Measurements from ENCODE around the gene ZXDC. TPM values are rescaled to one million over a fixed set of nuclear protein-coding genes. Genes with fewer than 3 reads are reported as not detected.

Gene ZXDC
- total RNA-seq, 3 donors from 2014 or later, result 37.6 to 42.4 (median 39.0) TPM

GRCh38 chr3:126413693-126414080 lies 62.0 kb downstream of the ZXDC start:
- Histone ChIP-seq H3K27me3 (peaks cover 0 to 43% of the 10 kb centered on the region in 2 donors), H3K36me3 (no peaks in the 10 kb centered on the region), H3K9me3 (no peaks in the 10 kb centered on the region), H3K27ac (no peak overlapping the region), H3K4me3 (no peak overlapping the region), H3K4me1 (no peaks in the 10 kb centered on the region)
- intact Hi-C loops (cut with DNase I; ENCODE audit: low total_unique reads), result no loop called here
- no peak for TF ChIP-seq POLR2A (IDR thresholded peaks at IDR 0.05)
- TF ChIP-seq POLR2AphosphoS5 (IDR thresholded peaks at IDR 0.05), result no peak
- no peak for TF ChIP-seq CTCF (IDR thresholded peaks at IDR 0.05)
- DNase-seq (ENCODE audit: low spot score in 2 of 2), result no peak

GRCh38 chr3:126412841-126413692 lies 62.6 kb downstream of the ZXDC start:
- DNase-seq (ENCODE audit: low spot score in 2 of 2), result no peak
- Histone ChIP-seq H3K36me3 (no peaks in the 10 kb centered on the region), H3K27me3 (peaks cover 0 to 37% of the 10 kb centered on the region in 2 donors), H3K4me1 (no peaks in the 10 kb centered on the region), H3K4me3 (no peak overlapping the region), H3K9me3 (no peaks in the 10 kb centered on the region), H3K27ac (no peak overlapping the region)
- no peak for TF ChIP-seq POLR2A (IDR thresholded peaks at IDR 0.05)
- TF ChIP-seq POLR2AphosphoS5 (IDR thresholded peaks at IDR 0.05), result no peak
- TF ChIP-seq CTCF (IDR thresholded peaks at IDR 0.05), result no peak
- intact Hi-C loops (cut with DNase I; ENCODE audit: low total_unique reads), result no loop called here

- H3K4me1 ChIP-seq, result no peaks in the 10 kb centered on the region
- DNase-seq (ENCODE audit: low spot score in 2 of 2), result no peak
- peaks cover 0 to 3% of the 10 kb centered on the region in 2 donors for H3K9me3 ChIP-seq
- H3K36me3 ChIP-seq, result no peaks in the 10 kb centered on the region
- intact Hi-C loops (cut with DNase I; ENCODE audit: low total_unique reads), result no loop called here
- no peak for TF ChIP-seq CTCF (IDR thresholded peaks at IDR 0.05)
- no peak for TF ChIP-seq POLR2A (IDR thresholded peaks at IDR 0.05)
- TF ChIP-seq POLR2AphosphoS5 (IDR thresholded peaks at IDR 0.05), result no peak
- no peak overlapping the region for H3K4me3 ChIP-seq
- H3K27me3 ChIP-seq, result peaks cover 0 to 7% of the 10 kb centered on the region in 2 donors
- H3K27ac ChIP-seq, result no peak overlapping the region
Measured at GRCh38 chr3:126408099-126408498, 67.6 kb downstream of the ZXDC start.

- Histone ChIP-seq H3K27me3 (peaks cover 0 to 7% of the 10 kb centered on the region in 2 donors), H3K9me3 (peaks cover 0 to 3% of the 10 kb centered on the region in 2 donors), H3K27ac (no peak overlapping the region), H3K36me3 (no peaks in the 10 kb centered on the region), H3K4me1 (no peaks in the 10 kb centered on the region), H3K4me3 (no peak overlapping the region)
- no peak for DNase-seq (ENCODE audit: low spot score in 2 of 2)
- no peak for TF ChIP-seq CTCF (IDR thresholded peaks at IDR 0.05)
- TF ChIP-seq POLR2A (IDR thresholded peaks at IDR 0.05), result no peak
- TF ChIP-seq POLR2AphosphoS5 (IDR thresholded peaks at IDR 0.05), result no peak
- intact Hi-C loops (cut with DNase I; ENCODE audit: low total_unique reads), result no loop called here
Measured at GRCh38 chr3:126407412-126408044, 68.2 kb downstream of the ZXDC start.
